Trophoblast cell (in vitro differentiated cells and primary cell): ENCODE results near the gene PRKN.

Source experiments
- DNase-seq, 2 donors: peaks; one replicate each; pipeline ENCODE4 v3.0.0-alpha.2; 2016
- H2AFZ ChIP-seq: 2 replicates; pipeline ENCODE4 v1.6.1; 2013; ENCODE audit warnings: low read length, moderate library complexity, mild to moderate bottlenecking; ENCODE audit not compliant: insufficient read depth, poor library complexity
- H2AK5ac ChIP-seq: 2 replicates; pipeline ENCODE4 v1.6.1; 2013; ENCODE audit warnings: mild to moderate bottlenecking, low read length
- H2BK120ac ChIP-seq: 2 replicates; pipeline ENCODE4 v1.6.1; 2013; ENCODE audit warnings: low read length, mild to moderate bottlenecking, moderate library complexity; ENCODE audit not compliant: insufficient read depth, poor library complexity
- H2BK12ac ChIP-seq: 2 replicates; pipeline ENCODE4 v1.6.1; 2013; ENCODE audit warnings: mild to moderate bottlenecking, low read length, moderate library complexity
- H2BK5ac ChIP-seq: 2 replicates; pipeline ENCODE4 v1.6.1; 2013; ENCODE audit warnings: low read length, low read depth, moderate library complexity, mild to moderate bottlenecking; ENCODE audit not compliant: poor library complexity
- H3K14ac ChIP-seq: 2 replicates; pipeline ENCODE4 v1.6.1; 2013; ENCODE audit warnings: mild to moderate bottlenecking, low read length
- H3K18ac ChIP-seq: 2 replicates; pipeline ENCODE4 v1.6.1; 2013; ENCODE audit warnings: mild to moderate bottlenecking, low read length
- H3K23ac ChIP-seq: 2 replicates; pipeline ENCODE4 v1.6.1; 2013; ENCODE audit warnings: low read length
- H3K27ac ChIP-seq: 2 replicates; pipeline ENCODE4 v1.5.1; 2013; ENCODE audit warnings: low read depth, mild to moderate bottlenecking, inconsistent platforms, low read length, moderate library complexity
- H3K27me3 ChIP-seq: 2 replicates; pipeline ENCODE4 v1.6.1; 2013; ENCODE audit warnings: inconsistent platforms, mild to moderate bottlenecking, low read length, moderate library complexity; ENCODE audit not compliant: insufficient read depth
- H3K36me3 ChIP-seq, 2 experiments: 1 replicate in 1 of 2; 2 replicates in 1 of 2; pipeline ENCODE4 v1.6.1; 2013; ENCODE audit warnings: low read length in 2 of 2, mild to moderate bottlenecking in 2 of 2, moderate library complexity in 1 of 2; ENCODE audit not compliant: insufficient read depth in 2 of 2, control insufficient read depth in 1 of 2
- H3K4ac ChIP-seq: 2 replicates; pipeline ENCODE4 v1.6.1; 2013; ENCODE audit warnings: low read depth, mild to moderate bottlenecking, low read length, moderate library complexity
- H3K4me1 ChIP-seq, 2 experiments: 1 replicate in 1 of 2; 2 replicates in 1 of 2; pipeline ENCODE4 v1.6.1; 2013; ENCODE audit warnings: low read length in 2 of 2, mild to moderate bottlenecking in 2 of 2, moderate library complexity in 1 of 2; ENCODE audit not compliant: insufficient read depth in 2 of 2, control insufficient read depth in 1 of 2
- H3K4me2 ChIP-seq: 2 replicates; pipeline ENCODE4 v1.6.1; 2013; ENCODE audit warnings: inconsistent platforms, mild to moderate bottlenecking, low read length, moderate library complexity
- H3K4me3 ChIP-seq: 2 replicates; pipeline ENCODE4 v1.5.1; 2013; ENCODE audit warnings: mild to moderate bottlenecking, low read depth, low read length, inconsistent platforms
- H3K79me1 ChIP-seq: one replicate; pipeline ENCODE4 v1.6.1; 2013; ENCODE audit warnings: low read length
- H3K79me2 ChIP-seq: 2 replicates; pipeline ENCODE4 v1.6.1; 2013; ENCODE audit warnings: low read length, mild to moderate bottlenecking; ENCODE audit not compliant: control insufficient read depth, insufficient read depth, poor library complexity
- H3K9ac ChIP-seq: 2 replicates; pipeline ENCODE4 v1.6.1; 2013; ENCODE audit warnings: mild to moderate bottlenecking, low read length
- H3K9me3 ChIP-seq: 2 replicates; pipeline ENCODE4 v1.6.1; 2013; ENCODE audit warnings: low read depth, mild to moderate bottlenecking, control low read depth, inconsistent platforms, low read length; ENCODE audit not compliant: insufficient read depth
- H4K12ac ChIP-seq: 2 replicates; pipeline ENCODE4 v1.6.1; 2013; ENCODE audit warnings: low read depth, mild to moderate bottlenecking, low read length, moderate library complexity
- H4K8ac ChIP-seq: 2 replicates; pipeline ENCODE4 v1.6.1; 2013; ENCODE audit warnings: low read depth, mild to moderate bottlenecking, low read length, moderate library complexity
- H4K91ac ChIP-seq: one replicate; pipeline ENCODE4 v1.6.1; 2013; ENCODE audit warnings: low read depth, mild to moderate bottlenecking, low read length, moderate library complexity
- WGBS: extraction: QIAGEN DNeasy Blood & Tissue Kit; methylation state at CpG from one replicate; pipeline ENCODE4 v1.1.7; 2013; ENCODE audit warnings: missing lambda C conversion rate; ENCODE audit not compliant: insufficient read length, insufficient coverage; ENCODE audit errors: extremely low coverage; 5-methylcytosine and 5-hydroxymethylcytosine counted together

PRKN gene

GRCh38 chr6:161410736-161411135, 1316.8 kb downstream of the PRKN start:
- no peak overlapping the region for H3K4ac ChIP-seq
- peak overlapping the region; percentile 36 for H3K14ac ChIP-seq
- no peaks in the 10 kb centered on the region for H3K27me3 ChIP-seq
- H2BK120ac ChIP-seq, result peak overlapping the region; percentile 61
- H4K91ac ChIP-seq, result peak overlapping the region; percentile 76
- H2BK12ac ChIP-seq, result peak overlapping the region; percentile 89
- peaks cover 3% of the 10 kb centered on the region for H3K79me2 ChIP-seq
- H4K12ac ChIP-seq, result no peak overlapping the region
- no CpG with 5 or more reads among the region's 6 CpGs for WGBS
- peaks cover 18 to 20% of the 10 kb centered on the region in 2 experiments for H3K4me1 ChIP-seq
- peaks cover 2% of the 10 kb centered on the region for H3K9me3 ChIP-seq
- no peak overlapping the region for H3K4me3 ChIP-seq
- no peaks in the 10 kb centered on the region for H3K36me3 ChIP-seq
- DNase-seq, result peak; percentile 6 to 63
- no peak overlapping the region for H3K4me2 ChIP-seq
- no peak overlapping the region for H3K23ac ChIP-seq
- H2BK5ac ChIP-seq, result peak overlapping the region; percentile 4
- no peak overlapping the region for H3K18ac ChIP-seq
- peaks cover 50% of the 10 kb centered on the region for H3K79me1 ChIP-seq
- H4K8ac ChIP-seq, result no peak overlapping the region
- H2AK5ac ChIP-seq, result peak overlapping the region; percentile 45
- H3K9ac ChIP-seq, result no peak overlapping the region
- H2AFZ ChIP-seq, result no peak overlapping the region
- no peak overlapping the region for H3K27ac ChIP-seq

GRCh38 chr6:161410076-161410475, 1317.5 kb downstream of the PRKN start:
- Histone ChIP-seq H3K23ac (no peak overlapping the region), H3K36me3 (no peaks in the 10 kb centered on the region), H2BK120ac (peak overlapping the region; percentile 61), H3K9ac (no peak overlapping the region), H3K4ac (no peak overlapping the region), H3K4me1 (peaks cover 15 to 18% of the 10 kb centered on the region in 2 experiments), H4K12ac (no peak overlapping the region), H2BK12ac (peak overlapping the region; percentile 89), H4K91ac (peak overlapping the region; percentile 76), H3K79me2 (peaks cover 3% of the 10 kb centered on the region), H3K14ac (peak overlapping the region; percentile 52), H3K18ac (peak overlapping the region; percentile 42), H3K79me1 (peaks cover 51% of the 10 kb centered on the region), H3K27ac (peak overlapping the region; percentile 14), H2AFZ (no peak overlapping the region), H4K8ac (peak overlapping the region; percentile 25), H2AK5ac (peak overlapping the region; percentile 45), H3K4me2 (no peak overlapping the region), H3K4me3 (no peak overlapping the region), H3K27me3 (no peaks in the 10 kb centered on the region), H2BK5ac (peak overlapping the region; percentile 38), H3K9me3 (peaks cover 2% of the 10 kb centered on the region)
- WGBS, result no CpG with 5 or more reads among the region's 6 CpGs
- DNase-seq, result no peak

DNA sequence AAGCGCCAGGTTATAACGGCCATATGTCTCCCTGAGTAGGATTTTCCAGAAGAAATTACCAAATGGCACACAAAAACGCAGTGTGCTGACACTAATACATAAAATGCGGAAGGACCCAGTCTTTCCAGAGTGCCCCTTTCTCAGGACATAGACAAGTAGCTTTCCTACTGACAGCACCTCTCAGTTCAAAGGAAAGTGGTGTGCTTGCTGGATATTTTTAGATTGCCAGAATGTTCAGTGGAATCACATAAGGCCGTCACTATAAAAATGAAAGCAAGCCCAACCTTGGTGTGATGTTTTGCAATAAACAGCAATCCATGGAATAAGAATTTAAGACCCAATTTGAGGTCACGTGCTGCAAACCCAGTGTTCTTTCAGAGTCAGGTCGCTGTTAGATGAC, 1318.2 kb downstream of the PRKN start:
- Histone ChIP-seq H2AFZ (no peak overlapping the region), H3K27me3 (no peaks in the 10 kb centered on the region), H3K4me1 (peaks cover 12% of the 10 kb centered on the region in 2 experiments), H3K36me3 (no peaks in the 10 kb centered on the region), H3K23ac (no peak overlapping the region), H3K9ac (no peak overlapping the region), H2BK5ac (peak overlapping the region; percentile 57), H3K27ac (peak overlapping the region; percentile 53), H4K8ac (peak overlapping the region; percentile 11), H3K79me1 (peaks cover 47% of the 10 kb centered on the region), H3K18ac (no peak overlapping the region), H3K4me2 (no peak overlapping the region), H3K14ac (peak overlapping the region; percentile 49), H2BK120ac (peak overlapping the region; percentile 83), H4K12ac (no peak overlapping the region), H2AK5ac (peak overlapping the region; percentile 52), H4K91ac (peak overlapping the region; percentile 38), H2BK12ac (peak overlapping the region; percentile 79), H3K4me3 (no peak overlapping the region), H3K4ac (peak overlapping the region; percentile 25), H3K79me2 (no peaks in the 10 kb centered on the region), H3K9me3 (peaks cover 2% of the 10 kb centered on the region)
- WGBS, result no CpG with 5 or more reads among the region's 7 CpGs
- no peak for DNase-seq

GRCh38 chr6:161408041-161408440, 1319.5 kb downstream of the PRKN start:
- Histone ChIP-seq H2BK5ac (peak overlapping the region; percentile 22), H3K4me3 (no peak overlapping the region), H3K79me2 (no peaks in the 10 kb centered on the region), H3K9ac (no peak overlapping the region), H3K4ac (no peak overlapping the region), H2AK5ac (no peak overlapping the region), H2BK12ac (no peak overlapping the region), H4K12ac (no peak overlapping the region), H2BK120ac (peak overlapping the region; percentile 40), H3K9me3 (peaks cover 2% of the 10 kb centered on the region), H4K8ac (no peak overlapping the region), H3K18ac (no peak overlapping the region), H3K4me2 (no peak overlapping the region), H3K79me1 (peaks cover 43% of the 10 kb centered on the region), H3K14ac (no peak overlapping the region), H3K23ac (no peak overlapping the region), H3K27me3 (no peaks in the 10 kb centered on the region), H2AFZ (no peak overlapping the region), H3K36me3 (no peaks in the 10 kb centered on the region), H3K4me1 (peaks cover 1 to 2% of the 10 kb centered on the region in 2 experiments), H3K27ac (peak overlapping the region; percentile 85), H4K91ac (peak overlapping the region; percentile 38)
- DNase-seq, result no peak
- no CpG with 5 or more reads among the region's 8 CpGs for WGBS
